NCI-H345 treated with DMSO at 0.1 percent for 48 hours (cell line): ENCODE data around the gene SS18L1.

Source experiments
- DNase-seq: peaks from one replicate; lab custom pipeline; 2025; ENCODE audit not compliant: unreplicated experiment; lab: John Stamatoyannopoulos, UW

Gene SS18L1

GRCh38 chr20:62119591-62120364 is 23.8 kb upstream of the SS18L1 start:
- no peak for DNase-seq

GRCh38 chr20:62120365-62120762 is 23.2 kb upstream of the SS18L1 start:
- DNase-seq, result no peak

- DNase-seq, result no peak
Observed at GRCh38 chr20:62120990-62121775, 22.4 kb upstream of the SS18L1 start.

GRCh38 chr20:62121776-62122653 is 21.6 kb upstream of the SS18L1 start, which contains the start of gene LSM14B:
TSS of gene LSM14B (plus strand) at chr20:62122475. CDS start at chr20:62122667, 192 bp downstream.
- DNase-seq, result peak; percentile 97

GRCh38 chr20:62122654-62123449 is 20.7 kb upstream of the SS18L1 start:
- peak; percentile 64 for DNase-seq

GRCh38 chr20:62123450-62124118 is 20.0 kb upstream of the SS18L1 start:
- DNase-seq, result no peak

GRCh38 chr20:62126141-62126540 is 17.4 kb upstream of the SS18L1 start:
- DNase-seq, result no peak

GRCh38 chr20:62127799-62128198 is 15.8 kb upstream of the SS18L1 start:
- no peak for DNase-seq

GRCh38 chr20:62128502-62128901 is 15.1 kb upstream of the SS18L1 start:
- no peak for DNase-seq

GRCh38 chr20:62129731-62130531 is 13.6 kb upstream of the SS18L1 start:
- DNase-seq, result no peak

GRCh38 chr20:62131560-62132320 is 11.8 kb upstream of the SS18L1 start:
- no peak for DNase-seq

GRCh38 chr20:62132421-62132820 is 11.1 kb upstream of the SS18L1 start:
- DNase-seq, result no peak

- no peak for DNase-seq
Observed at GRCh38 chr20:62133051-62133845, 10.3 kb upstream of the SS18L1 start.

GRCh38 chr20:62133864-62134263 is 9.7 kb upstream of the SS18L1 start:
- DNase-seq, result no peak

GRCh38 chr20:62134735-62135231 is 8.8 kb upstream of the SS18L1 start:
- no peak for DNase-seq

- no peak for DNase-seq
Observed at GRCh38 chr20:62135573-62136266, 7.8 kb upstream of the SS18L1 start.
